Common myeloid progenitor, CD34-positive (primary cell): ENCODE data around the gene RBM14.

Experiments used
- CTCF ChIA-PET: fragments of 350-600 bp; sonication (Branson Sonifier 250); formaldehyde crosslinking; loops from one replicate; lab custom pipeline; 2021; ENCODE audit warnings: antibody characterized with exemption; lab: Charles Lee
- POLR2A ChIA-PET: fragments of 350-600 bp; sonication (Branson Sonifier 250); formaldehyde crosslinking; loops from one replicate; lab custom pipeline; 2021; ENCODE audit warnings: antibody characterized with exemption; lab: Charles Lee
- DNase-seq, 3 donors: peaks; one replicate each; pipeline versions ENCODE4 v3.0.0 to v3.0.0-alpha.2; 2013
- H3K27ac ChIP-seq, 2 experiments: 1 replicate in 1 of 2; 2 replicates in 1 of 2; pipeline ENCODE4 v1.7.0; 2013; ENCODE audit warnings: inconsistent platforms in 2 of 2, low read length in 2 of 2, mild to moderate bottlenecking in 2 of 2, low read depth in 1 of 2, moderate library complexity in 1 of 2; ENCODE audit not compliant: severe bottlenecking in 2 of 2, insufficient read depth in 1 of 2, poor library complexity in 1 of 2
- H3K27me3 ChIP-seq, 5 experiments: replicated peaks in 2 of 5; 1 replicate in 3 of 5; 2 replicates in 2 of 5; pipeline versions ENCODE4 v1.6.1 to v1.7.0; 2013; ENCODE audit warnings: low read length in 4 of 5, mild to moderate bottlenecking in 2 of 5, moderate library complexity in 2 of 5, inconsistent platforms in 1 of 5; ENCODE audit not compliant: insufficient read depth in 5 of 5, control insufficient read depth in 4 of 5
- H3K36me3 ChIP-seq, 4 experiments: 1 replicate in 2 of 4; 2 replicates in 2 of 4; pipeline versions ENCODE4 v1.6.1 to v1.7.0; 2013; ENCODE audit warnings: low read length in 3 of 4, control low read depth in 1 of 4, mild to moderate bottlenecking in 1 of 4; ENCODE audit not compliant: control insufficient read depth in 4 of 4, insufficient read depth in 4 of 4
- H3K4me1 ChIP-seq, 4 experiments: 1 replicate in 3 of 4; 2 replicates in 1 of 4; pipeline versions ENCODE4 v1.6.1 to v1.7.1; 2013; ENCODE audit warnings: low read length in 3 of 4, mild to moderate bottlenecking in 3 of 4, control low read depth in 1 of 4, inconsistent platforms in 1 of 4, moderate library complexity in 1 of 4; ENCODE audit not compliant: control insufficient read depth in 4 of 4, insufficient read depth in 4 of 4; ENCODE audit errors: control extremely low read depth in 1 of 4
- H3K4me3 ChIP-seq, 7 experiments: 1 replicate in 4 of 7; 2 replicates in 3 of 7; pipeline versions ENCODE4 v1.5.1 to v1.7.0; 2013; ENCODE audit warnings: mild to moderate bottlenecking in 7 of 7, low read length in 6 of 7, moderate library complexity in 6 of 7, inconsistent platforms in 2 of 7, low read depth in 2 of 7, control low read depth in 1 of 7; ENCODE audit not compliant: insufficient read depth in 4 of 7, control insufficient read depth in 1 of 7; ENCODE audit errors: extremely low read depth in 1 of 7
- H3K9me3 ChIP-seq, 5 experiments: 1 replicate in 4 of 5; 2 replicates in 1 of 5; pipeline versions ENCODE4 v1.6.1 to v1.7.1; 2013; ENCODE audit warnings: low read length in 4 of 5, mild to moderate bottlenecking in 2 of 5, inconsistent platforms in 1 of 5, low read depth in 1 of 5, moderate library complexity in 1 of 5; ENCODE audit not compliant: control insufficient read depth in 4 of 5, insufficient read depth in 2 of 5; ENCODE audit errors: control extremely low read depth in 1 of 5
- WGBS: methylation state at CpG from one replicate; pipeline ENCODE4 v1.1.5; 2013; ENCODE audit not compliant: insufficient coverage; 5-methylcytosine and 5-hydroxymethylcytosine counted together

RBM14 gene

DNA sequence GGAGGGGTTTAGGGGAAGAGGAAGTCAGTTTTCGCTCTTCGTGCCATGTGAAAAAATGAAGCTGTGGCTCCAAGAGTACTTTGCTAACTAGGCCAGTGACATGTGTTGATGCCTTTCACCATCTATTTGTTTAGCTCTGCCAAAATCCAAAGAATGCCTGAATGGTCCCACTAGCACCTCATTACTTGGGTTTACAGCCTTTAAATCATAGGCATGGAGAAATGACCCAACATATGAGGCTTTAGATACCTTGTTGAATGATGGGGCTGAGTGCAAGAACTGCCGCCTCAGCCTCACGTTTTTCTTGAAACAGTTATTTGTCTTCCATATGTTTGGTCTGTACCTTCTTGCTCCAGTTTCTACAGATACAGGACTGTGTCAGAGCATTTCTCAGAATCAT is 30.4 kb downstream of the RBM14 start:
- CTCF ChIA-PET, result interaction anchor here (0.8 to 2.1 kb wide), 7 partner anchors 9 to 139 kb away, joined by 3 to 5 read pairs (median 3); partner anchors contain the start of genes RBM4 and RBM4B
- Histone ChIP-seq H3K27me3 (no peaks in the 10 kb centered on the region), H3K9me3 (no peaks in the 10 kb centered on the region), H3K4me3 (no peak overlapping the region), H3K36me3 (peaks cover 29 to 87% (median 57%) of the 10 kb centered on the region in 4 experiments), H3K4me1 (peaks cover 6 to 16% (median 7%) of the 10 kb centered on the region in 4 experiments), H3K27ac (no peak overlapping the region)
- WGBS, result 92% methylated on average over 2 of the region's 4 CpGs
- DNase-seq, result no peak
- POLR2A ChIA-PET, result no interaction called here

GRCh38 chr11:66649903-66650302 is 33.5 kb downstream of the RBM14 start:
- no peaks in the 10 kb centered on the region for H3K9me3 ChIP-seq
- peaks cover 24 to 74% (median 43%) of the 10 kb centered on the region in 4 experiments for H3K36me3 ChIP-seq
- H3K27ac ChIP-seq, result no peak overlapping the region
- 100% methylated on average over 4 of the region's 5 CpGs for WGBS
- no peak overlapping the region for H3K4me3 ChIP-seq
- ChIA-PET POLR2A (interaction anchor here (0.6 to 1.5 kb wide), 4 partner anchors 12 to 151 kb away, joined by 3 to 5 read pairs (median 4); partner anchors contain the start of gene RBM4), CTCF (interaction anchor here (0.9 to 2.2 kb wide), 4 partner anchors 11 to 107 kb away, joined by 3 to 8 read pairs (median 4); partner anchors contain the start of genes CCDC87, CCS, RBM4 and RBM4B)
- H3K27me3 ChIP-seq, result no peaks in the 10 kb centered on the region
- H3K4me1 ChIP-seq, result peaks cover 0 to 3% (median under 1%) of the 10 kb centered on the region in 4 experiments
- DNase-seq, result no peak

DNA sequence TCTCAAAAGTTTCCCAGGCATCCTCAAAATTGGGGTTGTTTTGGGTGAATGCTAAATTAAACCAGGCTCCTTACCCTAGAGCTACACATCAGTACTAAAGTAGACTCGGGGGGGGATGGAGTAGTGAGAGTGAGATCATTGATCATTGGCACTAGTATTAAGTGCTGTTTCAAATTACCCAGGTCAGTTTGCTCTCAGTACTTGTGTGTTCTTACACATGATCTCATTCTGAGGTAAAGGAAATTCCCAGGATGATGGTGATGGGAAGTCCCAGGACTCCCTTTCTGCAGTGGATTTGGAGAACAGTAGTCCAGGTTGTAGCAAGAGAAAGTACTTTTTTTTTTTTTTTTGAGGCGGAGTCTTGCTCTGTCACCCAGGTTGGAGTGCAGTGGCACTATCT is 34.6 kb downstream of the RBM14 start:
- no CpG with 5 or more reads among the region's 2 CpGs for WGBS
- ChIA-PET POLR2A (interaction anchor here (0.7 to 0.9 kb wide), 2 partner anchors 13 to 27 kb away, joined by 3 to 4 read pairs; partner anchors contain the start of genes RBM4 and RBM4B), CTCF (interaction anchor here (1.2 kb wide), 1 partner anchor 72 kb away, joined by 3 read pairs; no protein-coding TSS in a partner anchor)
- no peaks in the 10 kb centered on the region for H3K27me3 ChIP-seq
- H3K4me1 ChIP-seq, result peaks cover 0 to 3% (median 0%) of the 10 kb centered on the region in 4 experiments
- no peaks in the 10 kb centered on the region for H3K9me3 ChIP-seq
- H3K27ac ChIP-seq, result no peak overlapping the region
- H3K36me3 ChIP-seq, result peaks cover 25 to 65% (median 35%) of the 10 kb centered on the region in 4 experiments
- H3K4me3 ChIP-seq, result no peak overlapping the region
- DNase-seq, result no peak

GRCh38 chr11:66652651-66653050 is 36.2 kb downstream of the RBM14 start:
- WGBS, result 98% methylated on average over 6 of the region's 7 CpGs
- Histone ChIP-seq H3K9me3 (no peaks in the 10 kb centered on the region), H3K4me3 (no peak overlapping the region), H3K4me1 (no peaks in the 10 kb centered on the region), H3K36me3 (peaks cover 14 to 55% (median 24%) of the 10 kb centered on the region in 4 experiments), H3K27me3 (no peaks in the 10 kb centered on the region), H3K27ac (no peak overlapping the region)
- no peak for DNase-seq
- ChIA-PET CTCF (interaction anchor here (0.9 to 1.3 kb wide), 4 partner anchors 8 to 60 kb away, joined by 3 read pairs; partner anchors contain the start of gene CCDC87), POLR2A (interaction anchor here (1.1 kb wide), 1 partner anchor 14 kb away, joined by 3 read pairs; the partner anchor contains the start of gene RBM4)

DNA sequence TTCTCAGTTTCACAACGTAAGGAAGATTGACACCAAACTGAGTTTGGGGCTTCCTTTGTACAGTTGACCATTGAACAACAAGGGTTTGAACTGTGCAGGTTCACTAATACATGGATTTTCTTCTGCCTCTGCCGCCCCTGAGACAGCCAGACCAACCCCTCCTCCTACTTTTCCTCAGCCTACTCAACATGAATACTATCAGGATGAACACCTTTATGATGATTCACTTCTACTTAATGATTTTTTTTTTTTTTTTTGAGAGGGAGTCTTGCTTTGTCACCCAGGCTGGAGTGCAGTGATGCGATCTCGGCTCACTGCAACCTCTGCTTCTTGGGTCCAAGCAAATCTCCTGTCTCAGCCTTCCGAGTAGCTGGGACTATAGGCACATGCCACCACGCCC is 36.7 kb downstream of the RBM14 start:
- no peak for DNase-seq
- H3K4me1 ChIP-seq, result no peaks in the 10 kb centered on the region
- ChIA-PET CTCF (interaction anchor here (0.7 to 1.3 kb wide), 5 partner anchors 7 to 75 kb away, joined by 3 read pairs; no protein-coding TSS in a partner anchor), POLR2A (interaction anchor here (1.1 kb wide), 1 partner anchor 14 kb away, joined by 3 read pairs; the partner anchor contains the start of gene RBM4)
- WGBS, result 98% methylated on average over 4 of the region's 6 CpGs
- H3K36me3 ChIP-seq, result peaks cover 14 to 55% (median 22%) of the 10 kb centered on the region in 4 experiments
- no peak overlapping the region for H3K27ac ChIP-seq
- no peak overlapping the region for H3K4me3 ChIP-seq
- no peaks in the 10 kb centered on the region for H3K9me3 ChIP-seq
- no peaks in the 10 kb centered on the region for H3K27me3 ChIP-seq

- Histone ChIP-seq H3K4me3 (no peak overlapping the region), H3K27me3 (no peaks in the 10 kb centered on the region), H3K9me3 (no peaks in the 10 kb centered on the region), H3K36me3 (peaks cover 5 to 24% (median 21%) of the 10 kb centered on the region in 4 experiments), H3K4me1 (peaks cover 3 to 7% (median 5%) of the 10 kb centered on the region in 4 experiments), H3K27ac (no peak overlapping the region)
- DNase-seq, result peak in 2 of 3 donors; percentile 46 to 50
- POLR2A ChIA-PET, result interaction anchor here (0.6 to 1.5 kb wide), 3 partner anchors 11 to 60 kb away, joined by 3 to 5 read pairs (median 3); partner anchors contain the start of gene RBM4B
- WGBS, result no CpG with 5 or more reads among the region's 2 CpGs
- CTCF ChIA-PET, result interaction anchor here (0.6 to 3.9 kb wide), 5 partner anchors 13 to 78 kb away, joined by 3 to 9 read pairs (median 3); partner anchors contain the start of genes CCDC87, CCS and RBM4B
Observed at GRCh38 chr11:66659763-66660162, 43.3 kb downstream of the RBM14 start.
